Mucosa of stomach (tissue), 1 donor: ENCODE results near the gene KCNMA1.

ENCODE experiments used
- H3K27me3 ChIP-seq: one replicate; pipeline ENCODE4 v1.7.0; 2013; ENCODE audit warnings: mild to moderate bottlenecking, low read length; ENCODE audit not compliant: control insufficient read depth, insufficient read depth
- H3K36me3 ChIP-seq: one replicate; pipeline ENCODE4 v1.7.0; 2013; ENCODE audit warnings: low read length; ENCODE audit not compliant: control insufficient read depth, insufficient read depth
- H3K4me1 ChIP-seq: one replicate; pipeline ENCODE4 v1.7.0; 2013; ENCODE audit warnings: mild to moderate bottlenecking, low read length; ENCODE audit not compliant: control insufficient read depth, insufficient read depth
- H3K4me3 ChIP-seq: one replicate; pipeline ENCODE4 v1.7.0; 2013; ENCODE audit warnings: low read length
- H3K9ac ChIP-seq: one replicate; pipeline ENCODE4 v1.7.0; 2013; ENCODE audit warnings: mild to moderate bottlenecking, low read length, moderate library complexity
- H3K9me3 ChIP-seq: one replicate; pipeline ENCODE4 v1.7.0; 2013; ENCODE audit warnings: mild to moderate bottlenecking, low read length, moderate library complexity; ENCODE audit not compliant: control insufficient read depth
- donor health status: Pancreatic carcinoma.

The KCNMA1 gene

DNA sequence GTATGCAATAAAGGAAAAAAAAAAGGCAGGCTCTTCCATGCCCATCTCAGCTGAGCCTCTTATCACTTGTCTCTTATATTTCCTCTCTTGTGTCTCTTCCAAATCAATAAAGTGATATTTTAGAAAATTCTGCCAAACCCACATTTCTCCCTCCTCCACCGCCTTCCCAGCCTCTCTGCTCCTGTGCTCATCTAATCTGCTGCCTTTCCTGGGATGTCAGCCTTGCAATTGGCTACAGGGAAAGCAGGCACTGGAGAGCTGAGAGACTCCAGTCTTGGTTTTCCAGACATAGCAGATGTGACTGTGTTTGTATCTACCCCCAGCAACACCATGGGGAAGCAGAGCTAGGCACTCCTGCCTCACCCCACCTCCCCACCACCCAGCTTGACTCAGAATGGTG lies 298.4 kb downstream of the KCNMA1 start:
- Histone ChIP-seq H3K9me3 (no peaks in the 10 kb centered on the region), H3K27me3 (no peaks in the 10 kb centered on the region), H3K9ac (no peak overlapping the region), H3K4me1 (peaks cover 5% of the 10 kb centered on the region), H3K4me3 (no peak overlapping the region), H3K36me3 (no peaks in the 10 kb centered on the region)

GRCh38 chr10:77338143-77338542 lies 299.5 kb downstream of the KCNMA1 start:
- Histone ChIP-seq H3K4me1 (peaks cover 14% of the 10 kb centered on the region), H3K9me3 (no peaks in the 10 kb centered on the region), H3K36me3 (no peaks in the 10 kb centered on the region), H3K27me3 (no peaks in the 10 kb centered on the region), H3K4me3 (no peak overlapping the region), H3K9ac (no peak overlapping the region)

- Histone ChIP-seq H3K4me1 (peaks cover 22% of the 10 kb centered on the region), H3K9ac (no peak overlapping the region), H3K4me3 (no peak overlapping the region), H3K9me3 (no peaks in the 10 kb centered on the region), H3K27me3 (no peaks in the 10 kb centered on the region), H3K36me3 (no peaks in the 10 kb centered on the region)
These were observed 303.1 kb downstream of the KCNMA1 start for GRCh38 chr10:77334501-77334900.

DNA sequence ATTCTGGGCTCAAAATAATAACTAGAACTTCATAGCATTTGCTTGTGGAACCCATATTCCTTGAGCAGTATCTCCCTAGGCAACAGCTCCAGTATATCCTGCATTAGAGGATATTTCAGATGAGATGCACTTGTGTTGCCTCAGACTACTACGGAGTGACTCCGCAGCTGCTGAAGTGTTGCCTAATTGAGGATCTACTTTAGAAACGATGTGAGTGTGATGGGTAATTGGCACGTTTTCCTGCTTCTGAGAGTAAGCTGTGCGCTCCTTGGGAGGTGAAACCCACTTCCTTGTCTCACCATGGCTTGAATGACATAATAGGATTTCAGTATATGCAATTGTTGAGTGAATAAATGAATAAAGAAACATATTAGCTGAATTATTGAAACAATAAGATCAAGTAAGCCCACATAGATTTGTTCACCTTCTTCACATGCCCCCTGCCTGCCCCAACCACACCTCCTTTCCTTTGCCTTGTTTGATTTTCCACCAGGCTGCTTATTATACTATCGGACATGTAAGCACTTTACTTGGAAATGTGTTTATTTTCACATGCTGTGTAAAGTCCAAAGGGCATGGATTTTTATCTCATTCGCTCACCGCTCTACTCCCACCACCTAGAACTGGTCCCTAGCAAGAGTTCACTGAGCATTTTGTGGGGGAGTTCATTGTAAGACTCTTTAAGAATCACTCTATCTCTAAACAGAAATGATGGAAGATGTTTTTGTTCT lies 303.8 kb downstream of the KCNMA1 start:
- Histone ChIP-seq H3K4me1 (peaks cover 22% of the 10 kb centered on the region), H3K4me3 (no peak overlapping the region), H3K36me3 (no peaks in the 10 kb centered on the region), H3K27me3 (no peaks in the 10 kb centered on the region), H3K9me3 (no peaks in the 10 kb centered on the region), H3K9ac (no peak overlapping the region)

DNA sequence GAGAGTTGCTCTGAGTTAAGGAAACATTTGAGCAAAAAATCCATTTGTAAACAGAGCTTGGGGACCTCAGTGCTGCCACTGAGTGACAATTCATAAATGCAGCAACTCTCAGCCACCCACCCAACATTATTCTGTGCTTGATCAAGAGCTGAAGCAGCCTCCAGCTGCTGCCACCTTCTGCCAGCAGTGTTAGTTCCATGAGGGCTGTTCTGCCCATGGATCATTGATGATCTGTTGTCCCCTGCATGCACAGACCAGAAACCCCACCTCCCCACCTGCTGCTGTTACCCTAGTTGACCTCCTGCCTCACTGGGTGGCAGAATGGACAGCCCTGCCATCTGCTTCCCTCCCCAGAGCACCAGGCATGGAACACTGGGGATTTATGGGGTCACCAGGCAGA lies 305.4 kb downstream of the KCNMA1 start:
- no peaks in the 10 kb centered on the region for H3K27me3 ChIP-seq
- H3K4me1 ChIP-seq, result peaks cover 22% of the 10 kb centered on the region
- H3K36me3 ChIP-seq, result no peaks in the 10 kb centered on the region
- H3K9ac ChIP-seq, result no peak overlapping the region
- H3K4me3 ChIP-seq, result no peak overlapping the region
- H3K9me3 ChIP-seq, result no peaks in the 10 kb centered on the region

- H3K9me3 ChIP-seq, result no peaks in the 10 kb centered on the region
- H3K27me3 ChIP-seq, result no peaks in the 10 kb centered on the region
- no peaks in the 10 kb centered on the region for H3K36me3 ChIP-seq
- no peak overlapping the region for H3K4me3 ChIP-seq
- H3K4me1 ChIP-seq, result peaks cover 27% of the 10 kb centered on the region
- no peak overlapping the region for H3K9ac ChIP-seq
These were observed 309.3 kb downstream of the KCNMA1 start for GRCh38 chr10:77328272-77328816.

DNA sequence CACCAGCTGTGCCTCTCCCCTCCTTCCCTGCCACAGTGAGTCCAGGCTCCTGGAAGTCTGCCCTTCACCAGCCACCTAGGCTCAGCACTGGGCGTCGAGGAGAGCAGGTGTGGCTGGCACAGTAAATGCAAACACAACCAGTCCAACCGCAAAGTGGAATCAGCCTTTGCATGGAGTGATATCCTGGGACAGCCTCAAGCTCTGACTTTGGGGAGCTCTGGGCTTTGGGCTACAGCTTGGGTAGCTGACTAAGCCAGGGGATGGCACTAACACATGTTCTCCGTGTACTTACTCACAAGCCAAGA lies 312.4 kb downstream of the KCNMA1 start:
- no peaks in the 10 kb centered on the region for H3K36me3 ChIP-seq
- H3K4me1 ChIP-seq, result peaks cover 16% of the 10 kb centered on the region
- H3K9ac ChIP-seq, result no peak overlapping the region
- H3K4me3 ChIP-seq, result no peak overlapping the region
- no peaks in the 10 kb centered on the region for H3K27me3 ChIP-seq
- no peaks in the 10 kb centered on the region for H3K9me3 ChIP-seq

DNA sequence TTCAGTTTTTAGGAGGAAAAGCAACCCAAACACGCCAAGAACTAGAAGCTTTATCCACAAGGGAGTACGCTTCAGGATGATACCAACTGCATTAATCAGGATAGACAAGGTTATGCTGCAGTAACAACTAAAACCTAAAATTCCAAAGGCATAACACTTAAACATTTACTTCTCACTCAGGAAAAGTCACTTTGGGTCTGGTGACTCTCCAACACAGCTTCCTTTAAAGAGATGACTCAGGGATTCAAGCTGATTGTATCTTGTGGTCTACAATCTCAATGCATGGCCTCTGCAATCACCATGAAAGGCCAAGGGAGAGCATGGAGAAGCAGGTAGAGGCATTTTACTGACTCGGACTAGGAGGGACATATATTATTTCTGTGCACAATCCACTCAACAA lies 315.8 kb downstream of the KCNMA1 start:
- Histone ChIP-seq H3K36me3 (no peaks in the 10 kb centered on the region), H3K27me3 (no peaks in the 10 kb centered on the region), H3K4me1 (peaks cover 16% of the 10 kb centered on the region), H3K4me3 (no peak overlapping the region), H3K9me3 (no peaks in the 10 kb centered on the region), H3K9ac (no peak overlapping the region)

GRCh38 chr10:77320971-77321471 lies 316.6 kb downstream of the KCNMA1 start:
- H3K27me3 ChIP-seq, result no peaks in the 10 kb centered on the region
- H3K4me3 ChIP-seq, result no peak overlapping the region
- no peaks in the 10 kb centered on the region for H3K36me3 ChIP-seq
- no peak overlapping the region for H3K9ac ChIP-seq
- no peaks in the 10 kb centered on the region for H3K9me3 ChIP-seq
- H3K4me1 ChIP-seq, result peaks cover 16% of the 10 kb centered on the region

DNA sequence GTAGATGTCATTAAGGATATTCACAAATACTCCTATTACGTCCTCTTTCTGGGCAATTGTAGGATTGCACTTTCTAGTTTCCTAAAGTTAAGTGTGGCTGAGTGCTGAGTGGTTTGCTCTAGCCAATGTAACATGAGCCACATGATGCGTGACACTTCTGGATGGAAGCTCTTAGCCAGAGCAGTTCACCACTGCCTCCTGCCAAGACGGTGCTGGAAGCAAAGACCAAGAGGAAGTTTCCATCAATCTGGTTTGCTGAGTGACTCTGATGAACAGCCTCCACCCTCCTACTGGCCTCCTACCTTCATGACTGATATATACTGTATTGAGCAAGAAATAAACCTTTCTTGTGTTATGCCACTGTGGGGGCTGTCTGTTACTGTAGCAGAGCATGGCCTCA lies 318.1 kb downstream of the KCNMA1 start:
- Histone ChIP-seq H3K9me3 (no peaks in the 10 kb centered on the region), H3K36me3 (no peaks in the 10 kb centered on the region), H3K4me3 (no peak overlapping the region), H3K27me3 (no peaks in the 10 kb centered on the region), H3K9ac (no peak overlapping the region), H3K4me1 (peaks cover 2% of the 10 kb centered on the region)

- Histone ChIP-seq H3K9me3 (no peaks in the 10 kb centered on the region), H3K9ac (no peak overlapping the region), H3K4me1 (no peaks in the 10 kb centered on the region), H3K36me3 (no peaks in the 10 kb centered on the region), H3K27me3 (no peaks in the 10 kb centered on the region), H3K4me3 (no peak overlapping the region)
These were observed 318.9 kb downstream of the KCNMA1 start for GRCh38 chr10:77318739-77319138.

DNA sequence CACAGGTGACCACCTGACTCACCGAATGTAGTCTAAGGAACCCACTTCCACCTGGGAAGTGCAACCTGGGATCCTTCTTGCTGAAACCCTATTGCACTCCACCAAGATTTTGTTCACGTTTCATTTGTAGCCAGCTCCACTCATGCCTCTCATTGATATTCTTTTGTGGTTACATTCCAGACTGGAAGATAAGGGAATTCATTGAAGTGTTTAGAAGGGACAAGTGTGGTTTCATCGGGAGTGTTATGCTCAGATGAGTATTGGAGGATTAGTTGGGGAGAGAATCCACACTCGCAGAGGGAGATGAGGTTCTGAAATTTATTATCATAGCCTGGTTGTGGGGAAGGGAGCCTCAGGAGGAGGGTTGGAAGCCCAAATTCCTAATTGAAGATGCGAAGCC lies 320.4 kb downstream of the KCNMA1 start:
- Histone ChIP-seq H3K4me1 (no peaks in the 10 kb centered on the region), H3K9me3 (no peaks in the 10 kb centered on the region), H3K36me3 (no peaks in the 10 kb centered on the region), H3K9ac (no peak overlapping the region), H3K4me3 (no peak overlapping the region), H3K27me3 (no peaks in the 10 kb centered on the region)
